SW480 (cell line): ENCODE data around the gene CSRNP3.
"Not testable (repeated sequence)": the region's sequence is repeated elsewhere in the genome, so short reads cannot be mapped to it uniquely, and the experiment has no call there.

ENCODE experiments used
- DNase-seq: peaks from one replicate; pipeline ENCODE4 v3.0.0-alpha.2; 2016; ENCODE audit warnings: low spot score

The CSRNP3 gene

GRCh38 chr2:165635532-165635931, 166.0 kb downstream of the CSRNP3 start:
- no peak for DNase-seq

- DNase-seq = no peak
Observed at GRCh38 chr2:165636959-165637358, 167.5 kb downstream of the CSRNP3 start.

GRCh38 chr2:165637396-165637795, 167.9 kb downstream of the CSRNP3 start:
- DNase-seq = no peak

GRCh38 chr2:165639504-165639903, 170.0 kb downstream of the CSRNP3 start:
- no peak for DNase-seq

GRCh38 chr2:165640247-165640929, 170.9 kb downstream of the CSRNP3 start:
- no peak for DNase-seq

GRCh38 chr2:165645930-165646831, 176.7 kb downstream of the CSRNP3 start:
- DNase-seq = no peak

- DNase-seq = no peak
Observed at GRCh38 chr2:165647409-165647808, 177.9 kb downstream of the CSRNP3 start.

- DNase-seq = no peak
Observed at GRCh38 chr2:165648801-165649200, 179.3 kb downstream of the CSRNP3 start.

- no peak for DNase-seq
Observed at GRCh38 chr2:165651233-165651632, 181.7 kb downstream of the CSRNP3 start.

- no peak for DNase-seq
Observed at GRCh38 chr2:165655661-165656060, 186.2 kb downstream of the CSRNP3 start.

GRCh38 chr2:165660361-165660760, 190.9 kb downstream of the CSRNP3 start:
- no peak for DNase-seq

GRCh38 chr2:165662720-165663119, 193.2 kb downstream of the CSRNP3 start:
- DNase-seq = no peak

- no peak for DNase-seq
Observed at GRCh38 chr2:165665614-165666013, 196.1 kb downstream of the CSRNP3 start.

GRCh38 chr2:165666073-165666472, 196.6 kb downstream of the CSRNP3 start:
- DNase-seq = not testable (repeated sequence)

GRCh38 chr2:165666605-165667004, 197.1 kb downstream of the CSRNP3 start:
- DNase-seq = no peak

- no peak for DNase-seq
Observed at GRCh38 chr2:165667375-165667774, 197.9 kb downstream of the CSRNP3 start.

GRCh38 chr2:165674780-165675179, 205.3 kb downstream of the CSRNP3 start:
- DNase-seq = no peak

- no peak for DNase-seq
Observed at GRCh38 chr2:165675551-165675968, 206.1 kb downstream of the CSRNP3 start.

GRCh38 chr2:165678882-165679281, 209.4 kb downstream of the CSRNP3 start:
- no peak for DNase-seq

- no peak for DNase-seq
Observed at GRCh38 chr2:165679621-165680020, 210.1 kb downstream of the CSRNP3 start.

GRCh38 chr2:165681841-165682240, 212.3 kb downstream of the CSRNP3 start:
- DNase-seq = no peak

- no peak for DNase-seq
Observed at GRCh38 chr2:165682546-165682945, 213.0 kb downstream of the CSRNP3 start.

- DNase-seq = no peak
Observed at GRCh38 chr2:165686800-165687199, 217.3 kb downstream of the CSRNP3 start.
